HG03039 (cell line): Measurements from ENCODE around the gene SLC45A2.
"Not testable (repeated sequence)": the region's sequence is repeated elsewhere in the genome, so short reads cannot be mapped to it uniquely, and the experiment has no call there.

Experiments
- ATAC-seq: cut with Tn5 transposase; IDR thresholded peaks from one replicate; pipeline ENCODE4 v1.9.1; 2021; ENCODE audit warnings: mild to moderate bottlenecking, moderate library complexity; ENCODE audit not compliant: unreplicated experiment

Gene SLC45A2

GRCh38 chr5:33969572-33970452 lies 14.7 kb downstream of the SLC45A2 start:
- peak; percentile 64 for ATAC-seq

- ATAC-seq, result no peak
These were observed 16.1 kb downstream of the SLC45A2 start for GRCh38 chr5:33968211-33969005.

GRCh38 chr5:33966805-33967204 lies 17.7 kb downstream of the SLC45A2 start:
- no peak for ATAC-seq

GRCh38 chr5:33964132-33964700 lies 20.3 kb downstream of the SLC45A2 start:
- ATAC-seq, result no peak

- no peak for ATAC-seq
These were observed 26.3 kb downstream of the SLC45A2 start for GRCh38 chr5:33958176-33958575.

- ATAC-seq, result no peak
These were observed 26.8 kb downstream of the SLC45A2 start for GRCh38 chr5:33957577-33958150.

- not testable (repeated sequence) for ATAC-seq
These were observed 32.3 kb downstream of the SLC45A2 start for GRCh38 chr5:33952175-33952574.

- ATAC-seq, result no peak
These were observed 39.9 kb downstream of the SLC45A2 start for GRCh38 chr5:33944543-33945132.

- ATAC-seq, result no peak
These were observed 43.4 kb downstream of the SLC45A2 start for GRCh38 chr5:33941090-33941489.

- ATAC-seq, result no peak
These were observed 44.8 kb downstream of the SLC45A2 start for GRCh38 chr5:33939556-33940262.

GRCh38 chr5:33938881-33939280 lies 45.6 kb downstream of the SLC45A2 start:
- ATAC-seq, result no peak

- no peak for ATAC-seq
These were observed 46.0 kb downstream of the SLC45A2 start for GRCh38 chr5:33938507-33938796.

GRCh38 chr5:33937707-33938506 lies 46.6 kb downstream of the SLC45A2 start:
- ATAC-seq, result no peak

GRCh38 chr5:33937017-33937706 lies 47.3 kb downstream of the SLC45A2 start:
- no peak for ATAC-seq

GRCh38 chr5:33936381-33937016 lies 48.0 kb downstream of the SLC45A2 start, which contains the start of gene RXFP3:
TSS of gene RXFP3 (plus strand) at chr5:33936386. CDS start at chr5:33936741, 355 bp downstream.
- no peak for ATAC-seq

GRCh38 chr5:33936004-33936380 lies 48.5 kb downstream of the SLC45A2 start:
- no peak for ATAC-seq

GRCh38 chr5:33934176-33934575 lies 50.3 kb downstream of the SLC45A2 start:
- ATAC-seq, result peak; percentile 28

GRCh38 chr5:33933723-33934169 lies 50.7 kb downstream of the SLC45A2 start:
- peak; percentile 90 for ATAC-seq
